SK-N-SH (cell line): ENCODE results near the gene FARSB. TPM values are rescaled to one million over a fixed set of nuclear protein-coding genes. Genes with fewer than 3 reads are reported as not detected.

ENCODE experiments used
- CTCF ChIA-PET: fragments of 300-600, 350-600 bp; formaldehyde crosslinking; extraction: SDS; loops from one replicate; lab custom pipeline; 2021; lab: Yijun Ruan, JAX
- POLR2A ChIA-PET: fragments of 350-600 bp; sonication (Branson Sonifier 250); formaldehyde crosslinking; extraction: SDS; loops from one replicate; lab custom pipeline; 2020; ENCODE audit warnings: antibody characterized with exemption, inconsistent platforms; lab: Yijun Ruan, JAX
- DNase-seq: peaks from one replicate; pipeline ENCODE4 v3.0.0; 2012
- H2AFZ ChIP-seq: fragments of 200-600 bp; sonication (generic); 2 replicates; pipeline ENCODE4 v1.8.1; 2016; ENCODE audit warnings: antibody characterized with exemption, mild to moderate bottlenecking, low read depth
- H3F3A ChIP-seq: fragments of 200-600 bp; sonication (generic); replicated peaks from 2 replicates; pipeline ENCODE3; 2016; ENCODE audit warnings: antibody characterized with exemption, mild to moderate bottlenecking; ENCODE audit not compliant: insufficient read depth
- H3K27ac ChIP-seq, 2 experiments: fragments of 200-500 bp in 1 of 2; fragments of 200-600 bp in 1 of 2; sonication (Bioruptor generic) in 1 of 2; sonication (generic), shearing (Covaris generic) in 1 of 2; 2 replicates each; pipeline versions ENCODE4 v1.5.1 to v1.6.1; 2014 to 2016; ENCODE audit warnings: low read depth in 2 of 2, inconsistent platforms in 1 of 2, low read length in 1 of 2, mild to moderate bottlenecking in 1 of 2, mixed read lengths in 1 of 2
- H3K27me3 ChIP-seq: fragments of 200-600 bp; sonication (generic), shearing (Covaris generic); 2 replicates; pipeline ENCODE4 v1.6.1; 2016; ENCODE audit warnings: mixed run types; ENCODE audit not compliant: insufficient read depth
- H3K36me3 ChIP-seq, 2 experiments: fragments of 200-500 bp in 1 of 2; fragments of 200-600 bp in 1 of 2; sonication (Bioruptor generic) in 1 of 2; sonication (generic) in 1 of 2; replicated peaks in 1 of 2; 2 replicates each; pipeline versions ENCODE3 to v1.5.1; 2014 to 2016; ENCODE audit warnings: low read length in 1 of 2, mild to moderate bottlenecking in 1 of 2; ENCODE audit not compliant: insufficient read depth in 2 of 2, control insufficient read depth in 1 of 2
- H3K4me1 ChIP-seq, 2 experiments: fragments of 200-500 bp in 1 of 2; fragments of 200-600 bp in 1 of 2; sonication (Bioruptor generic) in 1 of 2; sonication (generic), shearing (Covaris generic) in 1 of 2; 2 replicates each; pipeline versions ENCODE4 v1.5.1 to v1.6.1; 2014 to 2016; ENCODE audit warnings: low read depth in 1 of 2, low read length in 1 of 2, mixed run types in 1 of 2; ENCODE audit not compliant: insufficient read depth in 2 of 2, control insufficient read depth in 1 of 2
- H3K4me2 ChIP-seq: fragments of 200-600 bp; sonication (generic), shearing (Covaris generic); 2 replicates; pipeline ENCODE4 v1.6.1; 2017; ENCODE audit warnings: mixed run types
- H3K4me3 ChIP-seq, 2 experiments: fragments of 200-500 bp in 1 of 2; fragments of 200-600 bp in 1 of 2; sonication (Bioruptor generic) in 1 of 2; sonication (generic), shearing (Covaris generic) in 1 of 2; 2 replicates each; pipeline versions ENCODE4 v1.5.1 to v1.8.1; 2014 to 2016; ENCODE audit warnings: low read depth in 2 of 2, inconsistent platforms in 1 of 2, low read length in 1 of 2, mild to moderate bottlenecking in 1 of 2, mixed read lengths in 1 of 2, moderate library complexity in 1 of 2
- H3K79me2 ChIP-seq: fragments of 200-600 bp; sonication (generic); 2 replicates; pipeline ENCODE4 v1.8.1; 2017; ENCODE audit warnings: mild to moderate bottlenecking; ENCODE audit not compliant: insufficient read depth
- H3K9ac ChIP-seq: fragments of 200-600 bp; sonication (generic); 2 replicates; pipeline ENCODE4 v1.6.1; 2017; ENCODE audit warnings: mixed run types
- H3K9me2 ChIP-seq: fragments of 200-600 bp; sonication (generic); 2 replicates; pipeline ENCODE4 v1.6.1; 2017; ENCODE audit warnings: mixed run types
- H3K9me3 ChIP-seq: fragments of 200-600 bp; sonication (generic); 2 replicates; pipeline ENCODE4 v1.6.1; 2017; ENCODE audit warnings: mixed run types, mild to moderate bottlenecking, moderate library complexity
- H4K20me1 ChIP-seq: fragments of 200-600 bp; sonication (generic); 2 replicates; pipeline ENCODE4 v1.6.1; 2017; ENCODE audit warnings: mild to moderate bottlenecking, mixed run types; ENCODE audit not compliant: insufficient read depth
- FOXJ3 ChIP-seq: sonication (generic); formaldehyde crosslinking; IDR thresholded peaks from 2 replicates; pipeline ENCODE4 v1.5.1; 2020; ENCODE audit warnings: mild to moderate bottlenecking, missing genetic modification reagents
- FOXM1 ChIP-seq: IDR thresholded peaks from 2 replicates; pipeline ENCODE4 v1.4.0; 2012; ENCODE audit warnings: low read depth, mild to moderate bottlenecking
- RAD21 ChIP-seq: IDR thresholded peaks from 2 replicates; pipeline ENCODE4 v1.6.1; 2012; ENCODE audit warnings: mild to moderate bottlenecking, low read length
- RFX5 ChIP-seq: IDR thresholded peaks from 2 replicates; pipeline ENCODE4 v1.6.1; 2012; ENCODE audit warnings: mild to moderate bottlenecking, improper control_type of control experiment, low read length
- SMC3 ChIP-seq: IDR thresholded peaks from 2 replicates; pipeline ENCODE4 v1.6.1; 2012; ENCODE audit warnings: low read depth, low read length, improper control_type of control experiment
- TAF1 ChIP-seq: IDR thresholded peaks from 2 replicates; pipeline ENCODE4 v1.6.1; 2012; ENCODE audit warnings: low read depth, mild to moderate bottlenecking, low read length, moderate library complexity, borderline replicate concordance
- TCF12 ChIP-seq: IDR thresholded peaks from 2 replicates; pipeline ENCODE4 v1.4.0; 2012
- TEAD4 ChIP-seq: IDR thresholded peaks from 2 replicates; pipeline ENCODE4 v1.4.0; 2012; ENCODE audit warnings: mild to moderate bottlenecking, borderline replicate concordance; ENCODE audit not compliant: insufficient read depth
- WGBS: methylation state at CpG from one replicate; pipeline ENCODE4 v1.1.6; 2017; ENCODE audit warnings: low lambda C conversion rate; 5-methylcytosine and 5-hydroxymethylcytosine counted together
- polyA plus RNA-seq, 3 experiments: library from polyadenylated mRNA; depleted of rRNA; stranded (reverse); fragments of >200 nt; gene quantifications; 2 replicates each; pipeline ENCODE4 v1.2.3, GENCODE V29; 2012
- TF ChIP-seq, protein P1 (sequence below): fragments of 150-350 bp; IDR thresholded peaks from 2 replicates; pipeline ENCODE4 v1.6.1; 2016; ENCODE audit warnings: mild to moderate bottlenecking, low read depth, low read length
- TF ChIP-seq, protein P2 (sequence below): IDR thresholded peaks from 2 replicates; pipeline ENCODE4 v1.6.1; 2012; ENCODE audit warnings: mild to moderate bottlenecking, low read depth, low read length, moderate library complexity
- TF ChIP-seq, protein P3 (sequence below): fragments of 200-600 bp; sonication (generic); IDR thresholded peaks from 2 replicates; pipeline ENCODE4 v1.6.1; 2017; ENCODE audit warnings: antibody characterized with exemption, mild to moderate bottlenecking, moderate library complexity

The FARSB gene
- polyA plus RNA-seq, 1 of the 3 experiments (the other 2 are of a cell fraction): 15.4 TPM

DNA sequence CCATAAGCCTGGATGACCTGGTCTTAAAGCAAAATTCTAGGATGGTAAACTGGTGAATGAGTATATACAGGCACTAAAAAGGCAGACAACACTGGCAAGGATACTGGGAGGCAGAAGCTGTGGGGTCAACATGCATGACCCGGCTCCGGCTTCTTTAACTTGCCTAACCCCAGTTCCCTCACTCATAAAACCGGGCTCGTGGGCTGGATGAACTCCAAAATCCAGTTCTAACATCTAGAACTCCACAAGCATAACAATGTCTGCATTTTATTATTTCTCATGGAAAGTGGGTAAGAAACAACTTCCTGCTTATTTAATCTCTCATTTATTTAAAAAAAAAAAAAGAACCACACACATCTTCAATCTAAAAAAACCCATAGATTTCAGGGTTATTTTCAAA is 57.3 kb downstream of the FARSB start:
- Histone ChIP-seq H3F3A (no peaks in the 10 kb centered on the region), H2AFZ (no peak overlapping the region), H3K4me3 (no peak overlapping the region), H3K4me1 (no peaks in the 10 kb centered on the region), H4K20me1 (no peaks in the 10 kb centered on the region), H3K79me2 (no peaks in the 10 kb centered on the region), H3K9ac (no peak overlapping the region), H3K9me2 (no peaks in the 10 kb centered on the region), H3K9me3 (no peaks in the 10 kb centered on the region), H3K27ac (no peak overlapping the region), H3K36me3 (peaks cover 43 to 57% of the 10 kb centered on the region in 2 experiments), H3K27me3 (no peaks in the 10 kb centered on the region), H3K4me2 (no peak overlapping the region)
- ChIA-PET POLR2A (no interaction called here), CTCF (interaction anchor here (1.9 kb wide), 1 partner anchor 16 kb away, joined by 7 read pairs; no protein-coding TSS in a partner anchor)
- WGBS: 98% methylated on average over 4 of the region's 4 CpGs
- DNase-seq: no peak
- TF ChIP-seq FOXM1 (no peak), RAD21 (no peak), TEAD4 (no peak), FOXJ3 (CRISPR knock-in tag) (no peak), TCF12 (no peak), SMC3 (no peak), TAF1 (no peak)
- TF ChIP-seq, protein P1, sequence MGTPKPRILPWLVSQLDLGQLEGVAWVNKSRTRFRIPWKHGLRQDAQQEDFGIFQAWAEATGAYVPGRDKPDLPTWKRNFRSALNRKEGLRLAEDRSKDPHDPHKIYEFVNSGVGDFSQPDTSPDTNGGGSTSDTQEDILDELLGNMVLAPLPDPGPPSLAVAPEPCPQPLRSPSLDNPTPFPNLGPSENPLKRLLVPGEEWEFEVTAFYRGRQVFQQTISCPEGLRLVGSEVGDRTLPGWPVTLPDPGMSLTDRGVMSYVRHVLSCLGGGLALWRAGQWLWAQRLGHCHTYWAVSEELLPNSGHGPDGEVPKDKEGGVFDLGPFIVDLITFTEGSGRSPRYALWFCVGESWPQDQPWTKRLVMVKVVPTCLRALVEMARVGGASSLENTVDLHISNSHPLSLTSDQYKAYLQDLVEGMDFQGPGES: no peak
- TF ChIP-seq, protein P2, sequence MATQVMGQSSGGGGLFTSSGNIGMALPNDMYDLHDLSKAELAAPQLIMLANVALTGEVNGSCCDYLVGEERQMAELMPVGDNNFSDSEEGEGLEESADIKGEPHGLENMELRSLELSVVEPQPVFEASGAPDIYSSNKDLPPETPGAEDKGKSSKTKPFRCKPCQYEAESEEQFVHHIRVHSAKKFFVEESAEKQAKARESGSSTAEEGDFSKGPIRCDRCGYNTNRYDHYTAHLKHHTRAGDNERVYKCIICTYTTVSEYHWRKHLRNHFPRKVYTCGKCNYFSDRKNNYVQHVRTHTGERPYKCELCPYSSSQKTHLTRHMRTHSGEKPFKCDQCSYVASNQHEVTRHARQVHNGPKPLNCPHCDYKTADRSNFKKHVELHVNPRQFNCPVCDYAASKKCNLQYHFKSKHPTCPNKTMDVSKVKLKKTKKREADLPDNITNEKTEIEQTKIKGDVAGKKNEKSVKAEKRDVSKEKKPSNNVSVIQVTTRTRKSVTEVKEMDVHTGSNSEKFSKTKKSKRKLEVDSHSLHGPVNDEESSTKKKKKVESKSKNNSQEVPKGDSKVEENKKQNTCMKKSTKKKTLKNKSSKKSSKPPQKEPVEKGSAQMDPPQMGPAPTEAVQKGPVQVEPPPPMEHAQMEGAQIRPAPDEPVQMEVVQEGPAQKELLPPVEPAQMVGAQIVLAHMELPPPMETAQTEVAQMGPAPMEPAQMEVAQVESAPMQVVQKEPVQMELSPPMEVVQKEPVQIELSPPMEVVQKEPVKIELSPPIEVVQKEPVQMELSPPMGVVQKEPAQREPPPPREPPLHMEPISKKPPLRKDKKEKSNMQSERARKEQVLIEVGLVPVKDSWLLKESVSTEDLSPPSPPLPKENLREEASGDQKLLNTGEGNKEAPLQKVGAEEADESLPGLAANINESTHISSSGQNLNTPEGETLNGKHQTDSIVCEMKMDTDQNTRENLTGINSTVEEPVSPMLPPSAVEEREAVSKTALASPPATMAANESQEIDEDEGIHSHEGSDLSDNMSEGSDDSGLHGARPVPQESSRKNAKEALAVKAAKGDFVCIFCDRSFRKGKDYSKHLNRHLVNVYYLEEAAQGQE: no peak
- TF ChIP-seq, protein P3, sequence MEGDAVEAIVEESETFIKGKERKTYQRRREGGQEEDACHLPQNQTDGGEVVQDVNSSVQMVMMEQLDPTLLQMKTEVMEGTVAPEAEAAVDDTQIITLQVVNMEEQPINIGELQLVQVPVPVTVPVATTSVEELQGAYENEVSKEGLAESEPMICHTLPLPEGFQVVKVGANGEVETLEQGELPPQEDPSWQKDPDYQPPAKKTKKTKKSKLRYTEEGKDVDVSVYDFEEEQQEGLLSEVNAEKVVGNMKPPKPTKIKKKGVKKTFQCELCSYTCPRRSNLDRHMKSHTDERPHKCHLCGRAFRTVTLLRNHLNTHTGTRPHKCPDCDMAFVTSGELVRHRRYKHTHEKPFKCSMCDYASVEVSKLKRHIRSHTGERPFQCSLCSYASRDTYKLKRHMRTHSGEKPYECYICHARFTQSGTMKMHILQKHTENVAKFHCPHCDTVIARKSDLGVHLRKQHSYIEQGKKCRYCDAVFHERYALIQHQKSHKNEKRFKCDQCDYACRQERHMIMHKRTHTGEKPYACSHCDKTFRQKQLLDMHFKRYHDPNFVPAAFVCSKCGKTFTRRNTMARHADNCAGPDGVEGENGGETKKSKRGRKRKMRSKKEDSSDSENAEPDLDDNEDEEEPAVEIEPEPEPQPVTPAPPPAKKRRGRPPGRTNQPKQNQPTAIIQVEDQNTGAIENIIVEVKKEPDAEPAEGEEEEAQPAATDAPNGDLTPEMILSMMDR: no peak

DNA sequence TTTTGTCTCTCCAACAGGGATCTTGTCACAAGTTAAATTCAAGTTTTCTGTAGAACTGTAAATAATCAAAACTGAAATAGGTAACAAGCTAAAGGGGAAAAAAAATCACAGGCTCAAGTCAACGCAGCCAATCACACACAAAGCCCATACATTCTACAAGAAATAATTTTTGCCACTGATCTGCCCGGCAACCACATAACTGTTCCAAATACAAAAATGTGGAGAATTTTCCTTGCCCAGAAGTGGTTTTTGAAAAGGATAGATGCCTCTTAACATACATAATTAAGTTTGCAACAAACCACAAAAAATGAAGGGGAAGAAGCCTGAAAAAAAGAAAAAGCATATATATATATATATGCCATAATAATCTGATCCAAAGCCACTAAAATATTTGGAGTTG is 60.3 kb downstream of the FARSB start:
- H3K4me3 ChIP-seq: no peak overlapping the region
- peaks cover 53 to 56% of the 10 kb centered on the region in 2 experiments for H3K36me3 ChIP-seq
- no peaks in the 10 kb centered on the region for H3K9me2 ChIP-seq
- H3K4me2 ChIP-seq: no peak overlapping the region
- no peak overlapping the region for H2AFZ ChIP-seq
- H3F3A ChIP-seq: no peaks in the 10 kb centered on the region
- no peak overlapping the region for H3K27ac ChIP-seq
- no peak for DNase-seq
- no peaks in the 10 kb centered on the region for H3K4me1 ChIP-seq
- CTCF ChIA-PET: interaction anchor here (1.3 to 2.7 kb wide), 3 partner anchors 17 to 277 kb away, joined by 3 to 7 read pairs (median 5); no protein-coding TSS in a partner anchor
- 93% methylated on average over 2 of the region's 2 CpGs for WGBS
- H3K27me3 ChIP-seq: no peaks in the 10 kb centered on the region
- no peaks in the 10 kb centered on the region for H3K79me2 ChIP-seq
- TF ChIP-seq TAF1 (no peak), RFX5 (peak; percentile 86), SMC3 (no peak)
- H4K20me1 ChIP-seq: no peaks in the 10 kb centered on the region
- no peaks in the 10 kb centered on the region for H3K9me3 ChIP-seq
- POLR2A ChIA-PET: no interaction called here
- H3K9ac ChIP-seq: no peak overlapping the region
